Stimulated activated CD8-positive, alpha-beta memory T cell treated with anti-CD3 and anti-CD28 coated beads, Interleukin-4, amount 100 ng/mL, for 24 hours (primary cell): Measurements from ENCODE around the gene ABLIM2.

Experiments
- DNase-seq: peaks from one replicate; pipeline ENCODE4 v3.0.0-alpha.2; 2020; ENCODE audit warnings: low read depth

ABLIM2 gene

GRCh38 chr4:8192748-8193738 lies 34.4 kb upstream of the ABLIM2 start:
- DNase-seq = no peak

- no peak for DNase-seq
Measured at GRCh38 chr4:8191136-8191747, 32.6 kb upstream of the ABLIM2 start.

GRCh38 chr4:8189551-8190466 lies 31.2 kb upstream of the ABLIM2 start:
- no peak for DNase-seq

GRCh38 chr4:8188743-8189550 lies 30.3 kb upstream of the ABLIM2 start:
- no peak for DNase-seq

- no peak for DNase-seq
Measured at GRCh38 chr4:8188085-8188484, 29.5 kb upstream of the ABLIM2 start.

GRCh38 chr4:8185930-8186329 lies 27.3 kb upstream of the ABLIM2 start:
- DNase-seq = no peak

GRCh38 chr4:8185295-8185694 lies 26.7 kb upstream of the ABLIM2 start:
- no peak for DNase-seq

- no peak for DNase-seq
Measured at GRCh38 chr4:8184061-8184460, 25.4 kb upstream of the ABLIM2 start.

- DNase-seq = no peak
Measured at GRCh38 chr4:8182858-8183725, 24.5 kb upstream of the ABLIM2 start.

GRCh38 chr4:8182294-8182693 lies 23.7 kb upstream of the ABLIM2 start:
- DNase-seq = no peak

GRCh38 chr4:8181844-8182243 lies 23.2 kb upstream of the ABLIM2 start:
- DNase-seq = no peak

GRCh38 chr4:8181119-8181518 lies 22.5 kb upstream of the ABLIM2 start:
- DNase-seq = no peak

- DNase-seq = no peak
Measured at GRCh38 chr4:8180310-8181093, 21.9 kb upstream of the ABLIM2 start.

GRCh38 chr4:8179771-8180170 lies 21.2 kb upstream of the ABLIM2 start:
- DNase-seq = no peak

GRCh38 chr4:8179074-8179473 lies 20.5 kb upstream of the ABLIM2 start:
- no peak for DNase-seq

- DNase-seq = no peak
Measured at GRCh38 chr4:8177956-8178355, 19.3 kb upstream of the ABLIM2 start.

GRCh38 chr4:8177552-8177951 lies 18.9 kb upstream of the ABLIM2 start:
- no peak for DNase-seq

- DNase-seq = no peak
Measured at GRCh38 chr4:8176547-8177399, 18.2 kb upstream of the ABLIM2 start.

- no peak for DNase-seq
Measured at GRCh38 chr4:8175686-8176085, 17.1 kb upstream of the ABLIM2 start.
